Epidermal melanocyte (primary cell): ENCODE data around the gene ADAMTS12.

Source experiments
- DNase-seq: peaks from one replicate; pipeline ENCODE4 v3.0.0; 2011; ENCODE audit warnings: low spot score; ENCODE audit not compliant: insufficient read length

The ADAMTS12 gene

GRCh38 chr5:33764786-33765185 is 127.0 kb downstream of the ADAMTS12 start:
- no peak for DNase-seq

- no peak for DNase-seq
Measured at GRCh38 chr5:33763435-33763834, 128.4 kb downstream of the ADAMTS12 start.

GRCh38 chr5:33762859-33763258 is 128.9 kb downstream of the ADAMTS12 start:
- no peak for DNase-seq

- no peak for DNase-seq
Measured at GRCh38 chr5:33761139-33761538, 130.7 kb downstream of the ADAMTS12 start.

- DNase-seq = no peak
Measured at GRCh38 chr5:33758737-33759136, 133.1 kb downstream of the ADAMTS12 start.

- DNase-seq = no peak
Measured at GRCh38 chr5:33756491-33756890, 135.3 kb downstream of the ADAMTS12 start.

GRCh38 chr5:33755231-33755630 is 136.6 kb downstream of the ADAMTS12 start:
- DNase-seq = no peak

- DNase-seq = no peak
Measured at GRCh38 chr5:33753704-33754103, 138.1 kb downstream of the ADAMTS12 start.

GRCh38 chr5:33748754-33749153 is 143.0 kb downstream of the ADAMTS12 start:
- DNase-seq = no peak

GRCh38 chr5:33745101-33745770 is 146.6 kb downstream of the ADAMTS12 start:
- DNase-seq = no peak

- DNase-seq = no peak
Measured at GRCh38 chr5:33743099-33743498, 148.7 kb downstream of the ADAMTS12 start.

- no peak for DNase-seq
Measured at GRCh38 chr5:33742181-33742580, 149.6 kb downstream of the ADAMTS12 start.

- DNase-seq = no peak
Measured at GRCh38 chr5:33738967-33739366, 152.8 kb downstream of the ADAMTS12 start.

GRCh38 chr5:33738097-33738496 is 153.7 kb downstream of the ADAMTS12 start:
- no peak for DNase-seq

GRCh38 chr5:33737697-33738096 is 154.1 kb downstream of the ADAMTS12 start:
- no peak for DNase-seq

- no peak for DNase-seq
Measured at GRCh38 chr5:33737284-33737683, 154.5 kb downstream of the ADAMTS12 start.

GRCh38 chr5:33736510-33736909 is 155.3 kb downstream of the ADAMTS12 start:
- peak; percentile 48 for DNase-seq

- DNase-seq = no peak
Measured at GRCh38 chr5:33735072-33735471, 156.7 kb downstream of the ADAMTS12 start.

GRCh38 chr5:33734537-33734936 is 157.3 kb downstream of the ADAMTS12 start:
- no peak for DNase-seq

GRCh38 chr5:33733225-33733624 is 158.6 kb downstream of the ADAMTS12 start:
- no peak for DNase-seq

GRCh38 chr5:33726422-33727165 is 165.2 kb downstream of the ADAMTS12 start:
- no peak for DNase-seq

- DNase-seq = no peak
Measured at GRCh38 chr5:33725806-33726205, 166.0 kb downstream of the ADAMTS12 start.
